Glomerular endothelial cell (primary cell): Measurements from ENCODE around the gene ZGLP1. TPM values are rescaled to one million over a fixed set of nuclear protein-coding genes. Genes with fewer than 3 reads are reported as not detected.

ENCODE experiments used
- DNase-seq: peaks from one replicate; pipeline ENCODE4 v3.0.0-alpha.2; 2011; ENCODE audit warnings: low read depth, low spot score; ENCODE audit errors: extremely low read depth
- total RNA-seq: library from RNA; depleted of rRNA; stranded (reverse); fragments of >200 nt; gene quantifications from 2 replicates; pipeline ENCODE4 v1.2.3, GENCODE V29; 2015

Gene ZGLP1
- total RNA-seq, 1 donor from 2014 or later = 1.3 TPM

DNA sequence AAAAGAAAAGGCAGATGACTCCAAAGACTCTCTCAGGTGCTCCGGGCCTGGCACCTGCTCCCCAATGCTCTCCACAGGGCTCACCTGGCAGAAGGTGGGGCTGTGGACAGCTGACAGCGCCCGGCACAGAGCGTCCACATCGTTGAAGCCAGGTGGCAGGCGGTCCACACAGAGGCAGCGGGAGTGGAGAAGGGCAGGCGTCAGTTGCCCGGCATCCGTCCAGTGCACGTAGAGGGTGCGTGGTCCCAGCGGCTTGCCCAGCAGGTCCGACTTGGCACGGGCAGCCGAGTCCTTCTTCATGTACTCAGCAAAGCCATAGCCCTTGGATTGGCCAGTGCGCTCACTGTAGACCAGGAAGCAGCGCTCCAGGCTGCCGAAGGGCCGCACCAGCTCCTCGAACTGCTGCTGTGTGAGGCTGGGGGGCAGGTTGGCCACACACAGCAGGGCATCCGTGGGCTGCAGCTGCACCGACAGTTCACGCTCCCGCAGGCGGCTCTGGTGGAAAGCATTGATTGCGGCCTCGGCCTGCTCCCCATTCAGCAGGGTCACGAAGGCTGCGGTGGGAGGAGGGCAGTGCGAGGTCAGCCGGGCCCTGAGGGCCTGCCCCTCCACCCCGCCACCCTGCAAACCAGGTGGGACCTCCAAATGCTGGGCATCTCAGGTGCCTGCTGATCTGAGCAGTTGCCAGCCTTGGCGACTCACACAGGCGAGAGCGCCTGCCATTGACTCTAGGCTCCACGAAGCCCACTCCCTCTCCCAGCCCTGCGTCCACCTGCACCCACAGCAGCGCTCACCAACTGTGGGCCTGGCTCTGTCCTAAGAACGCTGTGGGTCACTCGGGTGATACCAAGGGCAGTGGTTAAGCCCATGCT, 19.2 kb upstream of the ZGLP1 start:
- no peak for DNase-seq

DNA sequence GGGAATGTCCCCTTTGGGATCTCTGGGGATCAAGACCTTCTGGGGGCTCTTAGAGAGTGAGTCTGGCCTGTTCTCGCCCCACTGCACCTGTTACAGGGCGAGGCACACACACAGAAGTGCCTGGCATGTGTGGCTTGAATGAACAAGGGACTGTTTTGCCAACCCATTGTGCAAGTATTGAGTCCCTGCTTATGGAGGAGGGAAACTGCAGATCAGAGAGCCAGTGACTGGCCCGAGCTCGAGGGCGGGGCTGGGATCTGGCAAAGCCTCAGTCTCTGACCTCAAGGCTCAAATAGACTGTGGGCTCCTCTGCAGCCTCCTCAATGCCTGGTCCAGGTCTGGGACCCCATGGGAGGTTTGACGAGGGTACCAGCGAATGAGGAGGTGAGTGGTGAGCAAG, 18.2 kb upstream of the ZGLP1 start:
- no peak for DNase-seq

DNA sequence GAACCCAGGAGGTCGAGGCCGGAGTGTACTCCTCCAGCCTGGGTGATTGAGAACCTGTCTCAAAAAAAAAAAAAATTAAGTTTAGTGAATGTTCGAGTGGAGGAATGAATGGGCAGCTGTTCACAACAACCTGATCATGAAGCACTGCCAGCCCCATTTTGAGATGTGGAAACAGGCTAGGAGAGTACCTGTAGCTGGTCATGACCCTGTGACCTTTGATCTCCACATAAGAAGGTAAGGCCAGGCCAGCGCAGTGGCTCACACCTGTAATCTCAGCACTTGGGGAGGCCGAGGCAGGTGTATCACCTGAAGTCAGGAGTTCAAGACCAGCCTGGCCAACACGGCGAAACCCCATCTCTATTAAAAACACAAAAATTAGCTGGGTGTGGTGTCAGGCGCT, 16.1 kb upstream of the ZGLP1 start:
- DNase-seq = no peak

DNA sequence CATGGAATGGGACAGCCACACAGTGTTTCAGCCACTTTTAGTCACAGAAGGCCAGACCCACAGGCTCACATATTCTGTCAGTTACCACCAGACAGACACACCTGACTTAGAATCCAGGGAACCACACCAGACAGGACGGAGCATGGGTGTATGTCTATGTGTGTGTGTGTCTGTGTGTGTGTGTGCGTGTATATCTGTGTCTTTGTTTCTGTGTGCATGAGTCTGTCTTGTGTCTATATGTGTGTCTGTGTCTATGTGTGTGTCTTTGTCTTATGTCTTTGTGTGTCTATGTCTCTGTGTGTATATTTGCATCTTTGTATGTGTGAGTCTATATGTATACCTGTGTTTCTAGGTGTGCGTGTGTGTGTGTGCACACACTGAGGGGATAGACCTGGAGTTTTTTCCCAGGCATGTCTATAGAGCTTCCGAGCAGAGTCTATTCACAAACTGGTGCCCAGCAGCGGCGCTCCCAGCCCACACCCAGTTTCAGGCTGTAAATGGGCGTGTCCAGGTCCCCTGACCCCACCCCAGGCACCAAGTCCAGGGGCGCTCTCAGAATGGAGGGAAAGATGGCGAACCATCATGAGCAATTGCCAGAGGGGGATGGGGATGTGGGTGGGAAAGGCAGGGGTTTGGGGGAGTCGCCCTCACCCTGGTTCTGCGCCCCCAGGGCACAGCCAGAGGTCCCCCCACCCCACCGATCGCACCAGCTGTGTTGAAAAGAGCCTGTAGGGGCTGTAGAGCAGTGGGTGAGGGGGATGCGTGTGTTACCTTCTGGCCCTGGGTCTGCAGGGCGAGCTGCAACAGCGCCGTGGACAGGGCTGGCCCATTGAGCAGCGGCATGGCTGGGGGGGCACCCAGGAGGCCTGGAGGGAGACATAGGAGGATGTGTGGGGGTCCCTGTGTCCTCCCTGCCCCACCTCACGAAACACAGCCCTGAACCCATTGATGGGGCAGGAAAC, 12.5 kb upstream of the ZGLP1 start:
- DNase-seq = no peak

DNA sequence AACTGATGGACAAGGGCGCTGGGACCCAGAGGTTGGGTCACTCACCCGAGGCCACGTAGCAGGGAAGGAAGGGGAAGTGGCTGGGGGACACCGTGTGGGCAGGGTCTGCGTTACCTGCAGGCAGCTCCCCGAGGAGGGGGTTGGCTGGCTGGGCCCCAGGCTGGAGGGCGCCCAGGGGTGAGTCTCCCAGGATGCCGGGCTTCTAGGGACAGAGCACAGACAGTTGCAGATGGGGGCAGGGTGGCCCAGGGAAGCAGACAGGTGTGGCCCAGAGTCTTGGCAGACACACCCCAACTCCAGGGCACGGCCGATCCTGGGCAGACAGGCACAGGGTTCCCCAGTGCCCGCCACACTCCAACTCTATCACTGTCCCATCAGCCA, 11.8 kb upstream of the ZGLP1 start:
- DNase-seq = no peak

DNA sequence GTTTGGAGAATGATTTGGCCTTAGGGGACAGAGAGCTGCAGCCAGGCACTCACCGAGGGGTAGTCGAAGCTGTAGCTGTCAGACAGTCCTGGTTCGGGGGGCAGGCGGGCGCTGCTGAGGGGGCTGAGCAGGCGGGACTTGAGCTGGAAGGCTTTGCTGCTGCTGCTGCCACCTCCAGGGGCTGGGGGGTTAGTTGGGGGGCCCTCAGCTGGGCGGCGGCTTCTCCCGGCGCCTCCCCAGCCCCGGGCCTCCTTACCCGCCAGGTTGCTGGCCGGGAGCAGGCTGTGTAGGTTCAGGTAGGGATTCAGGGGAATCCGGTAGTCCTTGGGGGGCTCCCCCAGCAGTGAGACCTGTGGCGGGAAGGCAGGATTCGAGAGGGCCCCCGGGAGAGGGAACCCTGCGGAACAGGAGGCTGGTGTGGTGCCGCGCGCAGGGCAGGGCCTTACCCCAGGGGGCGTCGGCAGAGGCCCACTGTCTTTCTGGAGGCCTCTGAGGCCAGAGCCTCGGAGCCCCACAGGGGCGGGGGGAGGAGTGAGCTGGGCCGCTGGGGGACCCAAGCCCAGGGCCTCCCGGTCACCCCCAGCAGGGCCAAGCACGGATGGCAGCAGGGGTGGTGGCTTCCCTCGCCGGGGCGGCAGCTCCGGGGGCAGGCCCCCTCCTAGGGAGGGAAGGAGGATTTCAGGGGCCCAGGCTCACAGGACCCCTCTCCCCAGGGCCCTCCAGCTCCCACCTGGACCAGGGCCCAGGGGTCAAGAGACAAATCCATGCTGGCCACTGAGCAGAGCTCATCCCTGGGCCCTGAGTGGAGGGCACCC, 11.2 kb upstream of the ZGLP1 start:
- no peak for DNase-seq

DNA sequence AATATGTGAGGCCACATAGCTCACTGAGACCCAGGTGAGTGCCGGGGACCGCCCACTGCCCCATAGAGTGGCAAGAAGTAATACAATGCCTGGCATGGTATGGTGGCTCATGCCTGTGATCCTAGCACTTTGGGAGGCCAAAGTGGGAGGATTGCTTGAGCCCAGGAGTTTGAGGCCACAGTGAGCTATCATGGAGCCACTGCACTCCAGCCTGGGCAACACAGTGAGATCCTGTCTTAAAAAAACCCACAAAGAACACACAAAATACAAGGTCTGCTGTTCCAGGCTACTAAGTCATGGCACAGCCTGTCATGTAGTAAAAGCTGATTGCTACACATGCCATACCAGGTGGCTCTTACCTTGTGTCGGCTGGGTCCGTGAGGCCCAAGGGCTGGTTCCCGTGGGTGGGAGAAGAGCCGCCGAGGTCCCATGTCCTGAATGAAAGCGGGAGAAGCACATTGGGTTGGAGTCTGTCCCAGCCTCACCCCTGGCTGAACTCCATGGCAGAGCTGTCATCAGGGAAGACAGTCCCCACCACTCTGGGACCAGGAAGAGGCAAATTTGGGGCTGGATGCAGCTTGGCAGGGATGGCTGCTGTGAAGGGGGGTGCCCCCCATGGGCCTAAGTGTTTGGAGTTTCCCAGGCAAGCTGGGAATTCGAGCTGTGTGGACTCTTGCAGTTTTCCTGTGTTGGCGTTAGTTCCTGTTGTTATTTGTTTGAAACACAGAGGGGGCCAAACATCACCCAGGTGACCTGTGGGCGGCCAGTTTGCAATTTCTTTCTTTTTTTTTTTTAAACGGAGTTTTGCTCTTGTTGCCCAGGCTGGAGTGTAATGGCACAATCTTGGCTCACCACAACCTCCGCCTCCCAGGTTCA, 9.4 kb upstream of the ZGLP1 start:
- DNase-seq = no peak

DNA sequence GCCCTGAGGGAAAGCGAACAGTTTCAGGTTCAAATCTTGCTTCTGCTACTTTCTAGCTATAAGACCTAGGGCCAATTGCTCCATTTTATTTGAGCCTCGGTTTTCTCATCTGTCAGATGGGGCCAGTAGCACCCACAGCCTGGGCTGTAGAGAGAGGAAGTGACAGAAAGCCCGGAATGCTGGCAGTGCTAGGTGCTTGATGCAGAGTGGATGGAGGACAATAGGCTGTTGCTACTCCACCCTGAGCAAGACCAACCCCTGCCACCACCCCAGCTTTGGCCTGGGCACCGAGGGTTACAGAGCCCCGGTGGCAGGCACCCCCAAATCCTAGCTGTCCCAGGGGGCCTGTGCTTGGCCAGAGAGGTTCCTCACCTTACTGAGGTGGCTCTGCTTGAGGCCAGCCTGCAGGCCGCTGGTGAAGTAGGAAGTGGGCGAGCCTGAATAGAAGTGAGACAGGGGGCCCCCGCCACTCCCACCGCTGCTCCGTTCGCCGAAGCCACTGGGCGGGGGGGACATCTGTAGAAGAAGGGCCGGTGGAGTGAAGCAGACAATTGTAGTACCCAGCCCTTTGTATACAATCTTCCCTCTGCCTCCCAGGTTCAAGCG, 8.3 kb upstream of the ZGLP1 start:
- no peak for DNase-seq

DNA sequence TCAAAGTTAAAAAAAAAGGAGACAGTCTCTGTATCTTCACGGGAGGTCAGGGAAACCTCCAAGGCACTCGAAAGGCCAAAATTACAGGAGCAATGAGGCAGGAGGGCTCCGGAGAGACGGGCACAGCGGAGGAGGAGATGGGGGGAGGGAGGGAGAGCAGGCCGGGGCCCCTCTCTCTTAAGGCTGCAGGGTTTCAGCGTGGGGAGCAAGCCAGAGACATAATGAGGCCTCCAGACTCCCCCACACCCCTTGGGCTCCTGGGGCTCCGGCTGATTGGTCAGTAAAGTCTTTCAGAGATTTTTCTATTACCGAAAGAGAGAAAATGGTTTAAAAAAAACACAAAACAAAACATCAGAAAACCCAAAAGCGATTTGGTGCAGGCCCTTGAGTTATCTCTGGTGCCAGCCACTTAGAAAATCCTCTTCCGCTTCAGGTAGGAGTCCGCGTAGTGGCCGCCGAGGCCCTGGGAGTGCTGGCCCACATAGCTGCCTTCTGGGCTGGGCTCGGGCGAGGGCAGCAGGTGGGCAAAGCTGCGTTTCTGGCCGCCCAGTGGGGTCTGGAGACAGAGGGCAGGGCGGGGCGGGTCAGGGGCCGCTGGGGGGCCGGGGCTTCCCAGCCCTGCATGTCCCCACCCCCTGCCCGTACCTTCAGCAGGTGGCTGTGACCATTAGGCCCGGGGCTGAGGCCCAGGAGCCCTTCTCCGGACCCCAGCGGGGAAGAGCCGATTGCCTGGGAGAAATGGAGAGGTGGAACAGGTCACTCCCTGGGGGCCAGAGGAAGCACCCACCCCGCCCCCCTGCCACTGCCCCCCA, 7.6 kb upstream of the ZGLP1 start:
- DNase-seq = no peak

DNA sequence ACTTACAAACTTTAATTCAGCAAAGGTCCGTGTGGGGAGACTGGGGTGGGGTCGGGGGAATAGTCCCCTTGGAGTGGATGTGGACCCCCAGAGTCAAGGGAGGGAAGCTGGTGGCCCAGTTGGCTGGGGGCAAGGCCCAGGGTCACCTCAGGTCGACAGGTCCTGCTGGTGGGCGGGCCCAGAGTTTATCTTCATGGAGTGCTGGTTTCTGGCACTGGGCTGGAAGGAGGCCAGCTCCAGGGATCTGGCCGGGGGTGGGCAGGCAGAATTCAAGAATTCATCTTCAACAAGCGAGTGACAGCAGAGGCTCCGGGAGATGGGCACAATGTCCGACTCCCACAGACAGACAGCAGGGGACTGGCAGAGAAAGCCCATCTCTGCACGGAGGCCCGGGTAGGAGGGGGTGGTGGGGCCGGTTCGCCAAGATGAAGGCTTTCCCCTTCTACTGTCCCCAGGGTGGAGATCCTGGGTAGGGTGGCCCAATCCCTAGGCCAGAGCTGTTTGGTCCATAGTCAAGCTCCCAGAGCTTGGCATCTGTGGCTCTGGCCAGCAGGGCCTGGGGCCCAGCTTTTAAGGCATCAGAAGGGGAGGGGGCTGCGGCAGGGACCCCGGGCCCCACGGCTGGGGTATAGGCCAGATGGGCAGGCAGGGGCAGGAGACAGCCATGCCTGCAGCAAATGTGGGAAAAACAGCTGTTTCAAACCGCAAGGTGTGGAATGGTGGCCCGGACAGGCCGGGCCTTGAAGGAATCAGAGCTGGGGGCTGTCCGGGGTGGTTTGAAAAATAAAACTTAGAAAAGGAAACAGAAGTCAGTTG, 6.8 kb upstream of the ZGLP1 start:
- DNase-seq = no peak

DNA sequence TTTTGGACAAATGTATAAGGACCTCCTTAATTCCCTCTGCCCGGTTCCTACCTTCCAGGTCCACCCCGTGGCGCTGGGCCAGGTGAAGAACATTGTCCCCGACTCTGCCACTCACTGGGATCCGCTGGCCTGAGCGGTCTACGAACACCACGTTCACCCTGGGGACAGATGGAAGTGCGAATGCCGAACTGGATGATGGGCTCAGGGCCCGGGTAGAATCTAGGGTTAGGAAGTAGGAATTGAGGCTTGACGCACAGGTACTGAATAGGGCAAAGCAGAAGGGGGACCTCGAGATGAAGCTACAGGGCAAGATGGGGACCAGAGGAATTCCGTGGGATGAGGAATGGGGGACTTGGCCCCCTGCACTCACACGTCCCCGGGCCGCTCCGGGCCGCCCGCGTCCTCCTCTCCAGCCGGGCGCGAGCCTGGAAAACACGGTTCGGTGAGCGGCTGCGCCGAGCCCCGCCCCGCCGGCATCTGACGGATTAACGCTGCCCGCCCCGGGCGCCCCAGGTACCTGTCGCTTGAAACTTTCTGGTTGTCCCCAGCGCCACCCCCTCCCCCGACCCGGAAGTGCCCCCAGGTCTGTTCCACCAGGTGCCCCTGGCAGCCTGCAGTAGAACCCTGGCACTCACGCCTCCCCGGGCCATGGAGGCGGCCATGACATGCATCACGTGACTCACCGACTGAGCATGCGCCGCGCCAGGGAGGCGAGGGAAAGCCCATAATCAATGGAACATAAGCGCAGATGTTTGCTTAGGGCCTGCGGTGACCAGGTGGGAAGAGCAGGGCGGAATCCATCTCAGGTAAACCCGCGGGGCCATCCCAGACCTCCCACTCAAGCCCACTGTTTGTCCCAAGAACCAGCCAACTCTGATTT, 6.0 kb upstream of the ZGLP1 start, which contains the start of gene FDX2:
TSS of gene FDX2 (minus strand) at position 681 of the 880 bp plus-strand sequence. CDS start at position 662, 19 bp downstream.
- no peak for DNase-seq

DNA sequence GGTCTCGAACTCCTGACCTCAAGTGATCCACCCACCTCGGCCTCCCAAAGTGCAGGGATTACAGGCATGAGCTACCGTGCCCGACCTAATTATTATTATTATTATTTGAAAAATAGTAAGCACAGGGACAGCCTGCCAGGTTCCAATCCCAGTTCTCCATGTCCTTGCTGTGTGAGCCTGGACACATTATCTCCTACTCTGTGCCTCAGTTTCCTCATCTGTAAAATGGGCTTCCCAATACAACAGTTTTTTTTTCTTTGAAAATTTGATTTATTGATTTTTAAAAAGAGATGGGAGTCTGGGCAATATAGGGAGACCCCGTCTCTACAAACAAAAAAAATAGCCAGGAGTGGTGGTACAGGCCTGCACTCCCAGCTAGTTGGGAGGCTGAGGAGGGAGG, 3.3 kb downstream of the ZGLP1 start:
- no peak for DNase-seq

DNA sequence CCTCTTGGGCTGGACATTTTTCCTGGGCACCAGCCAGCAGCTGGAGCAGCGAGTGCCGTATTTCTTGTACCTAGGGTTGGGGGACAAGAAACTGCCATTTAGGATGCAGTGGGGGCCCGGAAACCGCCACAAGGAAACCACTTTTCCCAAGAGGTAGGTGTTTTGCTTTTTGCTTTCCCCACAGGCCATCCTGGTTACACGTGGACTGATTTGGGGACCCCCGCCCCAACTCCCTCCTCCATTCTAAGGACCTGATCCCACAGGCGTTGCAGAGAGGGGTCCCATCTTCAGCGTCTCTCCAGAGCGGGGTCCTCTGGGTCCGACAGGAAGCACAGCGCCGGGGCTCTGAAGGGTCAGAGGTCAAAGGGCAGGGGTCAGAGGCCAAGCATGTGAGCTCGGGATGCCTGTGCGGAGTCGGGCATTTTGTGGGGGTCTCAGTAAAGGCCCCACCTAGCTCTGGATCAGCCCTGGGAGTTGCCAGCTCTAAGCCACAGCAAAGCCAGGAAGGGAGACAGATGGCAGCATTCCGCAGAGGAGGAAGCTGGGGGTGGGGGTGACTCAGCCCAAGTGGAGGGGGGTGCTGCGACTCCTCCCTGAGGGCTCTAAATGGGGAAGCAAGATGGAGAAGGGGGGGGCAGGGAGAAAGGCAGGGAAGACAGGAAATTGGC, 4.3 kb downstream of the ZGLP1 start:
- no peak for DNase-seq

DNA sequence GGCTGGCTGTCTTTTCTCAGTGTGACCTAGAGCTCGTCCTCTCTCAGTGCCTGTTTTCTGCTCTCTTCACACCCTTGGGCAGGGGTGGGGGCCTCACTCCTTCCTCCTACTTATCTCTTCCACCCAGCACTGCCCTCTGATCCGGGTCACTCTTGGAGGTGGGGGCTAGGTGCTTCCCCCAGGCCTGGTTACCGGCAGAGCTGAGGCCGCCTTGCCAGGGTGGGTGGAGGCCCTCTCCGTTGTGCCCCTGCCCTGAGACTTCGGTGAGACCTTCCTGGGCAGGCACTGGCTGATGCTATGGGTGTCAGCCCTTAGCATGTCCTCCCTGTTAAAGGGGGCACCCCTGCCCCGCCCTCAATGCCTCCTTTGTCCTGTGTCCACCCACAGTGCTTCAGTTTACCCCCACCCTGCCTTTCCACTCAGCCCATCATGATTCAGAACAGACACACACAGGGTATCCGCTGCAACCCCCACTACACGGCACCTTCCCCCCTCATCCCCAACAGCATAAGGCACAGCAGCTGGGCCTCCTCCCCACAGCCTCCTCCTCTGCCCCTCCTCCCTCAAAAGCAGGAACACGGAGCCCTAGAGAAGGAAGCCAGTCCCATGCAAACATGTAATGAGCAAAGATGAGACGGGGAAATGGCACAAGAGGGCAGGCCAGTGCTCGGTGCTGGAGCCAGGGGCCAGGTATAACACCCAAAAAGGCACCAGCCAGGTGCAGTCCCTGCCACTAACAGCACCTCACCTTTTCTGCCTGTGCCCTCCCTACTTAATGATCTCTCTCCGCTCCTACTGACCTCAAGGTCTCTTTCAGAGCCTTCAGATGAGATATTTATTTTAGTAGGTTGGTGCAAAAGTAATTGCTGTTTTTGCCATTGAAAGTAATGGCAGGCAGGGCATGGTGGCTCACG, 9.8 kb downstream of the ZGLP1 start:
- DNase-seq = no peak
